ENCODE measurements around the gene FAM89B.

FAM89B gene

GRCh38 chr11:65539744-65540289, 32.5 kb upstream of the FAM89B start:
- no peak for DNase-seq

- peak; percentile 86 for DNase-seq
Measured at GRCh38 chr11:65540290-65541092, 31.8 kb upstream of the FAM89B start.

GRCh38 chr11:65541093-65541982, 31.0 kb upstream of the FAM89B start:
- no peak for DNase-seq

- no peak for DNase-seq
Measured at GRCh38 chr11:65542738-65543390, 29.5 kb upstream of the FAM89B start.

- DNase-seq: no peak
Measured at GRCh38 chr11:65545853-65546216, 26.5 kb upstream of the FAM89B start.

- no peak for DNase-seq
Measured at GRCh38 chr11:65546217-65546958, 25.9 kb upstream of the FAM89B start.

GRCh38 chr11:65547446-65548125, 24.8 kb upstream of the FAM89B start:
- DNase-seq: no peak

GRCh38 chr11:65548395-65548794, 23.9 kb upstream of the FAM89B start:
- no peak for DNase-seq

GRCh38 chr11:65549096-65549495, 23.2 kb upstream of the FAM89B start:
- no peak for DNase-seq

GRCh38 chr11:65551572-65552387, 20.6 kb upstream of the FAM89B start:
- DNase-seq: peak; percentile 45

- DNase-seq: no peak
Measured at GRCh38 chr11:65552388-65552951, 19.9 kb upstream of the FAM89B start.

GRCh38 chr11:65553301-65554001, 18.9 kb upstream of the FAM89B start:
- no peak for DNase-seq

GRCh38 chr11:65554057-65554818, 18.1 kb upstream of the FAM89B start:
- no peak for DNase-seq

GRCh38 chr11:65554842-65555430, 17.4 kb upstream of the FAM89B start:
- no peak for DNase-seq

- DNase-seq: no peak
Measured at GRCh38 chr11:65555693-65556231, 16.6 kb upstream of the FAM89B start.

- no peak for DNase-seq
Measured at GRCh38 chr11:65556470-65557279, 15.7 kb upstream of the FAM89B start.

GRCh38 chr11:65557280-65558001, 14.9 kb upstream of the FAM89B start:
- no peak for DNase-seq

Data from GDM1 (cell line).